ACC112 (cell line): Measurements from ENCODE around the gene NME7.

Source experiments
- H2AFZ ChIP-seq: fragments of 200-600 bp; sonication (generic); one replicate; pipeline ENCODE4 v1.6.0; 2017; ENCODE audit warnings: antibody characterized with exemption, low read length; ENCODE audit not compliant: unreplicated experiment
- H3K27ac ChIP-seq: fragments of 200-600 bp; sonication (generic); 2 replicates; pipeline ENCODE4 v1.5.1; 2014; ENCODE audit warnings: low read depth, mild to moderate bottlenecking, antibody characterized with exemption, low read length, moderate library complexity
- H3K27me3 ChIP-seq: fragments of 200-600 bp; sonication (generic); 2 replicates; pipeline ENCODE4 v1.6.1; 2014; ENCODE audit warnings: mild to moderate bottlenecking, antibody characterized with exemption, low read length, moderate library complexity, mixed read lengths; ENCODE audit not compliant: insufficient read depth
- H3K36me3 ChIP-seq: fragments of 200-600 bp; sonication (generic); 2 replicates; pipeline ENCODE4 v1.6.1; 2016; ENCODE audit warnings: mild to moderate bottlenecking, antibody characterized with exemption, low read length, moderate library complexity, mixed read lengths; ENCODE audit not compliant: insufficient read depth
- H3K4me1 ChIP-seq: fragments of 200-600 bp; sonication (generic); one replicate; pipeline ENCODE4 v1.6.1; 2016; ENCODE audit warnings: low read length, mixed read lengths; ENCODE audit not compliant: insufficient read depth, unreplicated experiment, control insufficient read depth
- H3K4me3 ChIP-seq: fragments of 200-600 bp; sonication (generic); 2 replicates; pipeline ENCODE4 v1.5.1; 2014; ENCODE audit warnings: mild to moderate bottlenecking, low read depth, low read length
- H3K79me2 ChIP-seq: fragments of 200-600 bp; sonication (generic); one replicate; pipeline ENCODE4 v1.6.0; 2016; ENCODE audit warnings: low read length; ENCODE audit not compliant: control insufficient read depth, unreplicated experiment, insufficient read depth

NME7 gene

GRCh38 chr1:169160845-169161495 is 206.6 kb downstream of the NME7 start:
- H3K27ac ChIP-seq = no peak overlapping the region
- no peaks in the 10 kb centered on the region for H3K79me2 ChIP-seq
- H3K4me1 ChIP-seq = no peaks in the 10 kb centered on the region
- H3K27me3 ChIP-seq = no peaks in the 10 kb centered on the region
- H3K36me3 ChIP-seq = no peaks in the 10 kb centered on the region
- H3K4me3 ChIP-seq = no peak overlapping the region
- no peak overlapping the region for H2AFZ ChIP-seq

DNA sequence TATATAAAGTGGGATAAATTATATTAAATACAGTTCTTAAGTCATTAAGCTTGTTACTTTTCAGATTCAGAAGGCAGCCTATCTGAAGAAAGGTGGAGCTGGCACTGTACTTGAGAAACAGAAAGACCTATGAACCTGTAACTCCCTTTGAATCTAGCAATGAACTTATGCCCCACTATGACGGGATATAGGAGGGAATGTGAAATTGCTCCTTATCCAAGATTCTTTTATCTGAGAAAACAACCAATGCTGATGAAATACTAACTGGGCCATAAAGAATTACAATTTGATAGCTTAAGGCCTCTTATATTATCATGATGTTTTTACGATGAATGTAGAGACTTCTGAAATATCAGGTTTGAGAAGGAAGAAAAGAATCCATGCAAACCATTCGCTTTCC is 211.0 kb downstream of the NME7 start:
- H3K27me3 ChIP-seq = no peaks in the 10 kb centered on the region

GRCh38 chr1:169155675-169156074 is 211.9 kb downstream of the NME7 start:
- Histone ChIP-seq H3K27ac (no peak overlapping the region), H3K79me2 (no peaks in the 10 kb centered on the region), H3K4me1 (no peaks in the 10 kb centered on the region), H2AFZ (no peak overlapping the region), H3K4me3 (no peak overlapping the region), H3K27me3 (no peaks in the 10 kb centered on the region), H3K36me3 (no peaks in the 10 kb centered on the region)

More for the DNA sequence above, 211.0 kb downstream of the NME7 start:
- Histone ChIP-seq H2AFZ (no peak overlapping the region), H3K4me3 (no peak overlapping the region), H3K27ac (no peak overlapping the region), H3K4me1 (no peaks in the 10 kb centered on the region), H3K79me2 (no peaks in the 10 kb centered on the region), H3K36me3 (no peaks in the 10 kb centered on the region)

DNA sequence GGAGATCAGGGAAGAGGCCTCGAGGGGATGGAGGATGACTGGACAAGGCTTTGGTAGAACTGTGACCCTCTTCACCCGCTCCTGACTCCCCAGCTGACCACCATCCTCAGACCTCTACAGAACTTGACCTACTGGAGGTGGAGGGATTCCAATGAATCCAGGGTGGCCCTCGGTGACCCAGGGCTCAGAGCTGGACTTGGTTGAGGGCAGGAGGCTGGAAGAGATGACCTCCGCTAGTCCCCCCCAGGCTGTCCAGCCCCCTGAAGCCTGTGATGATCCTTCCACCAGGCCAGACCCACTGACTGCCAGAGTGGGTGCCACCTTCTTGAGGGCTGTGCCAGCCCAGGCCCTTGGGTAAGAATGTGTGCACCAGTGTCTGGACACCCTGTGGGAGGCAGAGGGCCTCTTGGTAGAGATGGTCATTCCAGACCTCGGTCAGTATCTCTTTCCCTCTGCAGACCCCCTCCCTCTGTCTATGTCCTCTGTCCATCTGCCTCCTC is 216.2 kb downstream of the NME7 start:
- no peak overlapping the region for H3K27ac ChIP-seq
- H3K36me3 ChIP-seq = no peaks in the 10 kb centered on the region
- no peaks in the 10 kb centered on the region for H3K79me2 ChIP-seq
- H2AFZ ChIP-seq = no peak overlapping the region
- no peaks in the 10 kb centered on the region for H3K27me3 ChIP-seq
- no peak overlapping the region for H3K4me3 ChIP-seq
- H3K4me1 ChIP-seq = no peaks in the 10 kb centered on the region

DNA sequence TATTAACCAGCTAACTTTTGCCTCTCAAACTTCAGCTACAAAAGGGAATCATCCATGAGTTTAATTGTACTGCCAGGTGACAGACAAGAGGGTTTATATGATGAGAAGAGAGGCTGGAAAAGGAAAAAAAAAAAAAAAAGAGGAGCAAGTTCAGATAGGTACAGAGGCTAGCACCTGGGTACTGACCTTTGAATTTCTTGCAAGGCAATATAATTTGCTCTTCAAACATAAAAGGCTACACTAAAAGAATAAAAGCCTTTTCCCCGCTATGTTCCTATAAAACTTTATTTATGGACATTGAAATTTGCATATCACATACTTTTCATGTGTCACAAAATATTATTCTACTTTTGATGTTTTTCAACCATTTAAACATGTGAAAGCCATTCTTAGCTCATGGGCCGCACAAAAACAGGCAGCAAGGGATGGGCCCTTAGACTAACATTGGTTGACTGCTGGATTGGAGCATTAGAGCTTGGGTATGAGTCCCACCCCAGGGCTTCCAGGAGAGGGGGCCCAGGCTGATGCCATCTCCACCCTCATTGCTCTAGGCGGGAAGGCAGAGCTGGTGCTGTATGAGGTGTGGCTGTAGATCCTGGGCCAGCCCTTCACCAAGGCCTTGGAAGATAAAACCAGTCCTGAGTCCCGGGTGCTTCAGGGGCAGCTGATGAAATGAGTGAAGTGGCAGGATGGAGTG is 216.8 kb downstream of the NME7 start:
- H3K79me2 ChIP-seq = no peaks in the 10 kb centered on the region
- H2AFZ ChIP-seq = no peak overlapping the region
- no peak overlapping the region for H3K27ac ChIP-seq
- no peak overlapping the region for H3K4me3 ChIP-seq
- no peaks in the 10 kb centered on the region for H3K4me1 ChIP-seq
- no peaks in the 10 kb centered on the region for H3K36me3 ChIP-seq
- no peaks in the 10 kb centered on the region for H3K27me3 ChIP-seq

DNA sequence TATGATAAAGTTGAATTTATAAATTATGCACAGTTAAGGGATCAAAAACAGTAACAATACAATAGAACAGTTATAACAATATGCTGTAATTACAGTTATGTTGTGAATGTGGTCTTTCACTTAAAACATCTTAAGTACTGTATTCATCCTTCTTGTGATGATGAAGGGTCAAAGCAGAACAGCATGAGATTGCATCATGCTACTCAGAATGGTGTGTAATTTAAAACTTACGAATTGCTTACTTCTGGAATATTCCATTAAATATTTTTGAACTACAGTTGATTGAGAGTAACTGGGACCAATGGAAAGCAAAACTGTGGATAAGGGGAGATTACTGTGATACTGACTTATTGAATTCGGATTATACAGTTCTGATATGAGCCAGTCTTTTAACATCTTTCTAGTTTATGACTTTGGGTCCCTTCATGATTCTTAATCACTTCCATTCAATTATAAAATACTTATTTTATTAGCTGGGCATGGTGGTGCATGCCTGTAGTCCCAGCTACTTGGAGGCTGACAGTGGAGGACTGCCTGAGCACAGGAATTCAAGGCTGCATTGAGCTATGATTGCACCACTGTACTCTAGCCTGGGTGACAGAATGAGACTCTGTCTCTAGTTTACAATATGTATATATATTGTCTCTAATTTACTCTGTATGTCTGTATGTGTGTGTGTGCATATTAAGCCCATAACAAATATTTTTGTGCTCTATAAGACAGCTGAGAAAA is 217.9 kb downstream of the NME7 start:
- no peaks in the 10 kb centered on the region for H3K27me3 ChIP-seq
- no peak overlapping the region for H3K4me3 ChIP-seq
- H2AFZ ChIP-seq = no peak overlapping the region
- H3K79me2 ChIP-seq = no peaks in the 10 kb centered on the region
- no peak overlapping the region for H3K27ac ChIP-seq
- no peaks in the 10 kb centered on the region for H3K36me3 ChIP-seq
- no peaks in the 10 kb centered on the region for H3K4me1 ChIP-seq

DNA sequence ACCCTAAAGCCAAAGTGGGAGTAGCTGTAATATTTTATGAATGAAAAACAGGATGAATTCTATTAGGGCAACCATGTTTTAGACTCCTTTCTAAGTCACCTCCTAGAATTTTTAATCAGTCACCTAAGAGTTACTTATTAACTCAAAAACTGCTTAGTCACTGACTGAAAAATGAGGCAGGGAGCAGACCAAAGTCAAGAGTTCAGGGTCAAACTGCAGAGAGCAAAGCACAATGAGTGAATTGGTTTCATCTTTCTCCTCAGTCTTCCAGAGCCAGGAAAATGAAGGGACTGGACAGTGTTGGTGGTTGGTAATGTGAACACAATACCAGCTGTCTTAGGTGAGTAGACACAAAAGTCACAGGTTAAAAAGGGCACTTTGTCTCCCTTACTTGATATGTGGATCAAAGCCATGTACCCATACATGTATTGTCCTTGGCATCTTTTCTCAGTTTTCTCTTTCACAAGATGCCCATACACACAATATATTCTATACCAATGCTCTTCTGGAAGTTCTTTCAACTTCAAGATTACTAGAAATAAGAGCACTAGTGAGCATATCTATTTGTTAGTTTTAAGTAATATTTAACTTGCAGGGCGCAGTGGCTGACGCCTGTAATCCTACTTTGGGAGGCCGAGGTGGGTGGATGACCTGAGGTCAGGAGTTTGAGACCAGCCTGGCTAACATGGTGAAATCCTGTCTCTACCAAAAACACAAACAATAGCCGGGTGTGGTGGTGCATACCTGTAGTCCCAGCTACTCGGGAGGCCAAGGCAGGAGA is 218.9 kb downstream of the NME7 start:
- no peaks in the 10 kb centered on the region for H3K36me3 ChIP-seq
- no peak overlapping the region for H3K27ac ChIP-seq
- no peaks in the 10 kb centered on the region for H3K79me2 ChIP-seq
- no peaks in the 10 kb centered on the region for H3K4me1 ChIP-seq
- H2AFZ ChIP-seq = no peak overlapping the region
- H3K4me3 ChIP-seq = no peak overlapping the region
- no peaks in the 10 kb centered on the region for H3K27me3 ChIP-seq

GRCh38 chr1:169146576-169147214 is 220.9 kb downstream of the NME7 start:
- H3K27ac ChIP-seq = no peak overlapping the region
- H3K36me3 ChIP-seq = no peaks in the 10 kb centered on the region
- no peaks in the 10 kb centered on the region for H3K79me2 ChIP-seq
- no peak overlapping the region for H2AFZ ChIP-seq
- no peaks in the 10 kb centered on the region for H3K27me3 ChIP-seq
- no peaks in the 10 kb centered on the region for H3K4me1 ChIP-seq
- no peak overlapping the region for H3K4me3 ChIP-seq

GRCh38 chr1:169144941-169145626 is 222.5 kb downstream of the NME7 start:
- H3K4me1 ChIP-seq = no peaks in the 10 kb centered on the region
- H3K36me3 ChIP-seq = no peaks in the 10 kb centered on the region
- no peak overlapping the region for H2AFZ ChIP-seq
- H3K4me3 ChIP-seq = no peak overlapping the region
- no peak overlapping the region for H3K27ac ChIP-seq
- no peaks in the 10 kb centered on the region for H3K27me3 ChIP-seq
- H3K79me2 ChIP-seq = no peaks in the 10 kb centered on the region
